SK-N-SH treated with all-trans-retinoic acid at 6 μM for 48 hours (cell line): ENCODE results near the gene RAB3B.
A peak's percentile ranks its signal among the peaks of the same experiment; 100 is the strongest.

Experiments used
- ATAC-seq: fragments of 200-7000 bp; cut with Tn5 transposase; 3 replicates; pipeline ENCODE4 v1.9.1; 2020; ENCODE audit warnings: mild to moderate bottlenecking, moderate library complexity
- BACH2 ChIP-seq: fragments of 250-450 bp; sonication (Bioruptor Pico); IDR thresholded peaks from 2 replicates; pipeline ENCODE4 v1.9.0; 2021; ENCODE audit warnings: mild to moderate bottlenecking, borderline replicate concordance
- CSDC2 ChIP-seq: fragments of 250-450 bp; sonication (Bioruptor Pico); IDR thresholded peaks from 2 replicates; pipeline ENCODE4 v1.5.0; 2020; ENCODE audit warnings: mild to moderate bottlenecking, moderate library complexity
- ESRRG ChIP-seq: fragments of 250-450 bp; sonication (Bioruptor Pico); IDR thresholded peaks from 2 replicates; pipeline ENCODE4 v1.6.1; 2021; ENCODE audit warnings: mild to moderate bottlenecking
- ISL1 ChIP-seq: fragments of 250-450 bp; sonication (Bioruptor Pico); IDR thresholded peaks from 2 replicates; pipeline ENCODE4 v2.1.2; 2022; ENCODE audit warnings: mild to moderate bottlenecking, moderate library complexity
- OSR1 ChIP-seq: fragments of 250-450 bp; sonication (Bioruptor Pico); IDR thresholded peaks from 2 replicates; pipeline ENCODE4 v1.8.0; 2022; ENCODE audit warnings: moderate library complexity, mild to moderate bottlenecking, inconsistent platforms
- PPARA ChIP-seq: fragments of 250-450 bp; sonication (Bioruptor Pico); IDR thresholded peaks from 2 replicates; pipeline ENCODE4 v1.5.0; 2020; ENCODE audit warnings: mild to moderate bottlenecking, borderline replicate concordance
- RARB ChIP-seq: fragments of 250-450 bp; sonication (Bioruptor Pico); IDR thresholded peaks from 2 replicates; pipeline ENCODE4 v1.8.0; 2021; ENCODE audit warnings: mild to moderate bottlenecking, moderate library complexity
- SNAI2 ChIP-seq: fragments of 250-450 bp; sonication (Bioruptor Pico); IDR thresholded peaks from 2 replicates; pipeline ENCODE4 v1.5.0; 2020; ENCODE audit warnings: mild to moderate bottlenecking, moderate library complexity
- TCF4 ChIP-seq: fragments of 250-450 bp; sonication (Bioruptor Pico); IDR thresholded peaks from 2 replicates; pipeline ENCODE4 v1.8.0; 2021; ENCODE audit warnings: mild to moderate bottlenecking, moderate library complexity, borderline replicate concordance
- TOX ChIP-seq: fragments of 250-450 bp; sonication (Bioruptor Pico); IDR thresholded peaks from 2 replicates; pipeline ENCODE4 v1.8.0; 2021; ENCODE audit warnings: mild to moderate bottlenecking, moderate library complexity, borderline replicate concordance
- ZC3H10 ChIP-seq: fragments of 250-450 bp; sonication (Bioruptor Pico); IDR thresholded peaks from 2 replicates; pipeline ENCODE4 v1.5.1; 2021; ENCODE audit warnings: mild to moderate bottlenecking, moderate library complexity
- ZFP30 ChIP-seq: fragments of 450-650 bp; formaldehyde crosslinking; IDR thresholded peaks from 2 replicates; pipeline ENCODE4 v1.5.0; 2022; ENCODE audit warnings: mild to moderate bottlenecking, moderate library complexity
- ZNF565 ChIP-seq: fragments of 450-650 bp; formaldehyde crosslinking; conservative IDR thresholded peaks from 2 replicates; pipeline ENCODE4 v1.5.0; 2020; ENCODE audit warnings: low read depth, mild to moderate bottlenecking, moderate library complexity
- ZNF8 ChIP-seq: fragments of 450-650 bp; formaldehyde crosslinking; IDR thresholded peaks from 2 replicates; pipeline ENCODE4 v1.5.0; 2020; ENCODE audit warnings: mild to moderate bottlenecking, moderate library complexity
- TF ChIP-seq, protein P1 (sequence below): fragments of 250-450 bp; sonication (Bioruptor Pico); IDR thresholded peaks from 2 replicates; pipeline ENCODE4 v1.5.0; 2020; ENCODE audit warnings: mild to moderate bottlenecking, moderate library complexity
- TF ChIP-seq, protein P2 (sequence below): fragments of 250-450 bp; sonication (Bioruptor Pico); IDR thresholded peaks from 2 replicates; pipeline ENCODE4 v1.5.1; 2021; ENCODE audit warnings: mild to moderate bottlenecking, moderate library complexity
- TF ChIP-seq, protein P3 (sequence below): fragments of 250-450 bp; sonication (Bioruptor Pico); IDR thresholded peaks from 2 replicates; pipeline ENCODE4 v1.8.0; 2020; ENCODE audit warnings: mild to moderate bottlenecking, moderate library complexity, borderline replicate concordance
- TF ChIP-seq, protein P4 (sequence below): fragments of 250-450 bp; sonication (Bioruptor Pico); IDR thresholded peaks from 2 replicates; pipeline ENCODE4 v1.5.1; 2020; ENCODE audit warnings: low read depth, mild to moderate bottlenecking, moderate library complexity

RAB3B gene

DNA sequence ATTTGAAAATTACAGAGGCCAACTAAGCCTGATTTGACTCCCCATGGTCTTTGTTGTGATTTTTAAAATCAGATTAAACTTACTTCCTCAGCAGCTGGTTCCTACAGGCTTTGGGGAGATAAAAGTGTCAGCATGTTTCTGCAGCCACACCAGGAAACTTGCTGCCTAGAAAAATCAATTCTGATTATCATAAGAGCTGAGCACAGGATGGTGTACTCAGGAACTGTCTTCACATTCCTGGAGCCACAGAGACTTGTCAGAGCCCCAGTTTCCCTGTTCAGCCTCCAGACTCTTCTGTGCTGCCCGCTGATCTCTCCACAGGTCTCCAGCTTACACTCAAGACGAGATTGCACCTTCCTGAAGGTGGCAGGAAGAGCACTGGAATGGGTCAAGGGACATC, 23.9 kb downstream of the RAB3B start:
- no peak for ATAC-seq
- TF ChIP-seq, protein P1, sequence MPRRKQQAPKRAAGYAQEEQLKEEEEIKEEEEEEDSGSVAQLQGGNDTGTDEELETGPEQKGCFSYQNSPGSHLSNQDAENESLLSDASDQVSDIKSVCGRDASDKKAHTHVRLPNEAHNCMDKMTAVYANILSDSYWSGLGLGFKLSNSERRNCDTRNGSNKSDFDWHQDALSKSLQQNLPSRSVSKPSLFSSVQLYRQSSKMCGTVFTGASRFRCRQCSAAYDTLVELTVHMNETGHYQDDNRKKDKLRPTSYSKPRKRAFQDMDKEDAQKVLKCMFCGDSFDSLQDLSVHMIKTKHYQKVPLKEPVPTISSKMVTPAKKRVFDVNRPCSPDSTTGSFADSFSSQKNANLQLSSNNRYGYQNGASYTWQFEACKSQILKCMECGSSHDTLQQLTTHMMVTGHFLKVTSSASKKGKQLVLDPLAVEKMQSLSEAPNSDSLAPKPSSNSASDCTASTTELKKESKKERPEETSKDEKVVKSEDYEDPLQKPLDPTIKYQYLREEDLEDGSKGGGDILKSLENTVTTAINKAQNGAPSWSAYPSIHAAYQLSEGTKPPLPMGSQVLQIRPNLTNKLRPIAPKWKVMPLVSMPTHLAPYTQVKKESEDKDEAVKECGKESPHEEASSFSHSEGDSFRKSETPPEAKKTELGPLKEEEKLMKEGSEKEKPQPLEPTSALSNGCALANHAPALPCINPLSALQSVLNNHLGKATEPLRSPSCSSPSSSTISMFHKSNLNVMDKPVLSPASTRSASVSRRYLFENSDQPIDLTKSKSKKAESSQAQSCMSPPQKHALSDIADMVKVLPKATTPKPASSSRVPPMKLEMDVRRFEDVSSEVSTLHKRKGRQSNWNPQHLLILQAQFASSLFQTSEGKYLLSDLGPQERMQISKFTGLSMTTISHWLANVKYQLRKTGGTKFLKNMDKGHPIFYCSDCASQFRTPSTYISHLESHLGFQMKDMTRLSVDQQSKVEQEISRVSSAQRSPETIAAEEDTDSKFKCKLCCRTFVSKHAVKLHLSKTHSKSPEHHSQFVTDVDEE (CRISPR knock-in tag) = no peak
- TF ChIP-seq ZC3H10 (CRISPR knock-in tag) (no peak), ISL1 (CRISPR knock-in tag) (no peak), ZNF565 (CRISPR knock-in tag) (no peak), SNAI2 (CRISPR knock-in tag) (no peak), BACH2 (no peak), TCF4 (CRISPR knock-in tag) (0 out of 2 replicates have a peak, but pooled peaks have one; percentile 14)

DNA sequence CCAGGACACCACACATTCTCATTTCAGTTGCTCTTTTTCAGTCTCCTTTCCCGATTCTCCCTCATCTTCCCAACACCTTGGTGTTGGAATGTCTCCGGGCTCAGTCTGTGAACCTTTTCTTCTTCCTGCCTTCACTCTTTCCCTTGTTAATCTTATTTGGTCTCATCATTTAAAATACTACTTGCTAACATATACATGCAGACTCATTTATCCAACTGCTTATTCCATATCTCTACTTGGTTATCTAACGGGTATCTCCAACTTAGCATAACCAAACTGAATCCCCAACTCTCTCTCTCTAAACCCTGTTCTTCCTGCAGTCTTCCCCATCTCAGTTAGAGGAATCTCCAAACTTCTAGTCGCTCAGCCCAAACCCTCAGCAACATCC, 26.2 kb downstream of the RAB3B start:
- no peak for ATAC-seq
- TF ChIP-seq SNAI2 (CRISPR knock-in tag) (no peak), ZC3H10 (CRISPR knock-in tag) (no peak), TOX (CRISPR knock-in tag) (no peak)

DNA sequence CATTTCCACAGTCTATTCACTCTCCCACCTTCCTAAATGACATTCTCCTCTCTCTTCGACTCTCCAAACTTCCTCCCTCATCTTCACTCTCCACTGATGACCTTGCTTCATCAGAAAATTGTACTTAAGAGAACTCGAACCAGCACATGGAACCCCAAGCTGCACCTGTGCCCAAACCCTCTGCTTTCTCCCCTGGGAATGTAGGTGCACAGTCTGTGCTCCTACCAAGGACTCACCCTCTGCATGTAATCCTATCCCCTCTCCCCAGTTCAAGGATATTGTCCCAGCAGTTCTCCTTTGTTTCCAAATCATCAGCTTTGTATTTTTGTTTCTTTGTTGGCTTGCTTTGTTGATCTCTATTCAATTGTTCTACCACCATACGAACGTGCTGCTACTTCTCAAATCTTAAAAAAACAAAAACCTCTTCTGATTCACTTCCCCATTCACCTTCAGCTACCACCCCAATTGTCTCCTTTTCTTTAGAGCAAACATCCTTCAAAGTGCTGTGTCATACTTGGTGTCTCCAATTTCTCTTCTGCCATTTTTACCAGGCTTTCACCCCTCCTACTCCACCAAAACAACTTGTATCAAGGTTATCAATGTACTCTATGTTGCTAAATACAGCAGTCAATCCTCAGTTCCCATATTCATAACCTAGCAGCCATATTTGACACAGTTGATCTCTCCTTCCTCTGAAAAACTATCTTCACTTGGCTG, 26.8 kb downstream of the RAB3B start:
- ATAC-seq = no peak
- no peak for TF ChIP-seq ZNF8 (CRISPR knock-in tag)
- no peak for TF ChIP-seq CSDC2 (CRISPR knock-in tag)
- no peak for TF ChIP-seq ZC3H10 (CRISPR knock-in tag)
- no peak for TF ChIP-seq ZFP30 (CRISPR knock-in tag)
- TF ChIP-seq OSR1 = no peak
- TF ChIP-seq, protein P2, sequence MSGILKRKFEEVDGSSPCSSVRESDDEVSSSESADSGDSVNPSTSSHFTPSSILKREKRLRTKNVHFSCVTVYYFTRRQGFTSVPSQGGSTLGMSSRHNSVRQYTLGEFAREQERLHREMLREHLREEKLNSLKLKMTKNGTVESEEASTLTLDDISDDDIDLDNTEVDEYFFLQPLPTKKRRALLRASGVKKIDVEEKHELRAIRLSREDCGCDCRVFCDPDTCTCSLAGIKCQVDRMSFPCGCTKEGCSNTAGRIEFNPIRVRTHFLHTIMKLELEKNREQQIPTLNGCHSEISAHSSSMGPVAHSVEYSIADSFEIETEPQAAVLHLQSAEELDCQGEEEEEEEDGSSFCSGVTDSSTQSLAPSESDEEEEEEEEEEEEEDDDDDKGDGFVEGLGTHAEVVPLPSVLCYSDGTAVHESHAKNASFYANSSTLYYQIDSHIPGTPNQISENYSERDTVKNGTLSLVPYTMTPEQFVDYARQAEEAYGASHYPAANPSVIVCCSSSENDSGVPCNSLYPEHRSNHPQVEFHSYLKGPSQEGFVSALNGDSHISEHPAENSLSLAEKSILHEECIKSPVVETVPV = no peak
- TF ChIP-seq, protein P3, sequence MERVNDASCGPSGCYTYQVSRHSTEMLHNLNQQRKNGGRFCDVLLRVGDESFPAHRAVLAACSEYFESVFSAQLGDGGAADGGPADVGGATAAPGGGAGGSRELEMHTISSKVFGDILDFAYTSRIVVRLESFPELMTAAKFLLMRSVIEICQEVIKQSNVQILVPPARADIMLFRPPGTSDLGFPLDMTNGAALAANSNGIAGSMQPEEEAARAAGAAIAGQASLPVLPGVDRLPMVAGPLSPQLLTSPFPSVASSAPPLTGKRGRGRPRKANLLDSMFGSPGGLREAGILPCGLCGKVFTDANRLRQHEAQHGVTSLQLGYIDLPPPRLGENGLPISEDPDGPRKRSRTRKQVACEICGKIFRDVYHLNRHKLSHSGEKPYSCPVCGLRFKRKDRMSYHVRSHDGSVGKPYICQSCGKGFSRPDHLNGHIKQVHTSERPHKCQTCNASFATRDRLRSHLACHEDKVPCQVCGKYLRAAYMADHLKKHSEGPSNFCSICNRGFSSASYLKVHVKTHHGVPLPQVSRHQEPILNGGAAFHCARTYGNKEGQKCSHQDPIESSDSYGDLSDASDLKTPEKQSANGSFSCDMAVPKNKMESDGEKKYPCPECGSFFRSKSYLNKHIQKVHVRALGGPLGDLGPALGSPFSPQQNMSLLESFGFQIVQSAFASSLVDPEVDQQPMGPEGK (CRISPR knock-in tag) = no peak
- TF ChIP-seq TCF4 (CRISPR knock-in tag) = no peak
- no peak for TF ChIP-seq ESRRG (CRISPR knock-in tag)
- no peak for TF ChIP-seq TOX (CRISPR knock-in tag)
- TF ChIP-seq, protein P4, sequence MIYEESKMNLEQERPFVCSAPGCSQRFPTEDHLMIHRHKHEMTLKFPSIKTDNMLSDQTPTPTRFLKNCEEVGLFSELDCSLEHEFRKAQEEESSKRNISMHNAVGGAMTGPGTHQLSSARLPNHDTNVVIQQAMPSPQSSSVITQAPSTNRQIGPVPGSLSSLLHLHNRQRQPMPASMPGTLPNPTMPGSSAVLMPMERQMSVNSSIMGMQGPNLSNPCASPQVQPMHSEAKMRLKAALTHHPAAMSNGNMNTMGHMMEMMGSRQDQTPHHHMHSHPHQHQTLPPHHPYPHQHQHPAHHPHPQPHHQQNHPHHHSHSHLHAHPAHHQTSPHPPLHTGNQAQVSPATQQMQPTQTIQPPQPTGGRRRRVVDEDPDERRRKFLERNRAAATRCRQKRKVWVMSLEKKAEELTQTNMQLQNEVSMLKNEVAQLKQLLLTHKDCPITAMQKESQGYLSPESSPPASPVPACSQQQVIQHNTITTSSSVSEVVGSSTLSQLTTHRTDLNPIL = no peak
- TF ChIP-seq, all 23 proteins: peak for 0

DNA sequence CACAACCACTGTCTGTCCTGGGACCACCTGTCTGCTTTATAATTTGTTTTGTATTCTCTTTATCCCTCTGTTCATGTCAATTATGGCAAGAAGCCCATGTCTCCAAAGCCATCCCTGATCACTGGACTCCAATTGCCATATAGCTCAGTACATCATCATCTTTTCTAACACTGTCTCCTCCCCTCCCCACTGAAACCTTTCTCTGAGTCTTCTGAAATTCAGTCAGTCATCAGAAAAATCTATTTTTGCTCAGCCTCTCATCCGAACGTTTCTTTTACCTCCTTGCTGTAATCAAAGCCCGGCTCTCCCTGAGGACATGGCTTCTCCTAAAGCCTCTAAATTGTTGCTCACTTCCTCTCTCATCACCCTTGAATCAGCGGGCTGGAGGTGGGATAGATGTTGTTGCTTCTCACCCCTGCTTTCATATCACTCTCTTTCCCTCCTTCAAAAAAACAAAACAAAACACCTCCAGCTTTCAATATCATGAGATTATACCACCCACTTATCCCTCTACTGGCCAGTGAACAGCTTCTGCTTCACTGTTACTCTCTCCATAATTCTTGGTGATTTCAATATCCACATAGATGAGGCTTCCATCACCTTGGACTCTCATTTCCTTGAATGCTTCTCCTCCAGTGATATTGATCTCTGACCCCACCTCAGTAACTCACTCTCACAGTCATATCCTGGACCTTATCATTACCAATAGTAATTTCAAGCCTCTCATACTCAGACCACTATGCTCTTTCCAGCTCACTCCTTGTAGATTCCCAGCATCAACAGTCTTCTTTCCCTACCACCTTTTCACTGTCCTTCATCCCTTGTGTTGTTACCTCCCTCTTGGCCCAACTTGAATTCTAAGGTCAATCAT, 27.8 kb downstream of the RAB3B start:
- ATAC-seq = no peak
- TF ChIP-seq RARB (no peak), PPARA (CRISPR knock-in tag) (no peak), OSR1 (no peak), ZFP30 (CRISPR knock-in tag) (no peak), ZNF565 (CRISPR knock-in tag) (no peak), ZC3H10 (CRISPR knock-in tag) (no peak), BACH2 (no peak), CSDC2 (CRISPR knock-in tag) (no peak), TOX (CRISPR knock-in tag) (no peak)
- TF ChIP-seq, protein P4 = no peak
- TF ChIP-seq, protein P3 (CRISPR knock-in tag) = no peak
- TF ChIP-seq, protein P2 = no peak
